GM18508 (cell line): ENCODE measurements around the gene CCL15.
"Not testable (repeated sequence)": the region's sequence is repeated elsewhere in the genome, so short reads cannot be mapped to it uniquely, and the experiment has no call there.

Source experiments
- ATAC-seq: cut with Tn5 transposase; IDR thresholded peaks from one replicate; pipeline ENCODE4 v1.9.1; 2021; ENCODE audit warnings: moderate number of reproducible peaks; ENCODE audit not compliant: insufficient read depth, unreplicated experiment

The CCL15 gene

GRCh38 chr17:36001110-36001771 lies at the start of gene CCL15:
Gene CCL15, minus strand, starts transcription at chr17:36001553. Its CDS starts 61 bp downstream, at chr17:36001492.
- no peak for ATAC-seq

GRCh38 chr17:36049643-36050042 lies 48.3 kb upstream of the CCL15 start:
- no peak for ATAC-seq

GRCh38 chr17:36048066-36048465 lies 46.7 kb upstream of the CCL15 start:
- ATAC-seq = no peak

GRCh38 chr17:36036235-36036634 lies 34.9 kb upstream of the CCL15 start:
- no peak for ATAC-seq

- no peak for ATAC-seq
These were observed 32.8 kb upstream of the CCL15 start for GRCh38 chr17:36034127-36034526.

GRCh38 chr17:36030956-36031355 lies 29.6 kb upstream of the CCL15 start:
- no peak for ATAC-seq

GRCh38 chr17:36027761-36028160 lies 26.4 kb upstream of the CCL15 start:
- no peak for ATAC-seq

GRCh38 chr17:36024106-36024869 lies 22.9 kb upstream of the CCL15 start:
- ATAC-seq = no peak

- ATAC-seq = no peak
These were observed 18.1 kb upstream of the CCL15 start for GRCh38 chr17:36019423-36019822.

GRCh38 chr17:36017799-36018198 lies 16.4 kb upstream of the CCL15 start, which contains the start of gene CCL23:
Gene CCL23, minus strand, starts transcription at chr17:36017972. Its CDS starts 75 bp downstream, at chr17:36017897.
- no peak for ATAC-seq

GRCh38 chr17:36016555-36016954 lies 15.2 kb upstream of the CCL15 start:
- no peak for ATAC-seq

GRCh38 chr17:36015895-36016294 lies 14.5 kb upstream of the CCL15 start:
- ATAC-seq = not testable (repeated sequence)

GRCh38 chr17:36014946-36015345 lies 13.6 kb upstream of the CCL15 start:
- ATAC-seq = no peak

GRCh38 chr17:36011201-36011600 lies 9.8 kb upstream of the CCL15 start:
- ATAC-seq = no peak

GRCh38 chr17:36008998-36009665 lies 7.8 kb upstream of the CCL15 start:
- no peak for ATAC-seq

- no peak for ATAC-seq
These were observed 3.3 kb upstream of the CCL15 start for GRCh38 chr17:36004594-36005108.

GRCh38 chr17:36002631-36003030 lies 1.3 kb upstream of the CCL15 start:
- ATAC-seq = no peak

GRCh38 chr17:36001862-36002603 lies 680 bp upstream of the CCL15 start:
- no peak for ATAC-seq

GRCh38 chr17:36000732-36001109 lies 632 bp downstream of the CCL15 start:
- no peak for ATAC-seq

GRCh38 chr17:35998756-35999155 lies 2.6 kb downstream of the CCL15 start:
- ATAC-seq = no peak
